ENCODE measurements around the gene ATXN7L3B. TPM values are rescaled to one million over a fixed set of nuclear protein-coding genes. Genes with fewer than 3 reads are reported as not detected.

Gene ATXN7L3B
- total and polyA plus RNA-seq, 2 donors (not counting 3 experiments of a cell fraction or from before 2014, with no cell fraction given) = 18.1 to 25.0 TPM

DNA sequence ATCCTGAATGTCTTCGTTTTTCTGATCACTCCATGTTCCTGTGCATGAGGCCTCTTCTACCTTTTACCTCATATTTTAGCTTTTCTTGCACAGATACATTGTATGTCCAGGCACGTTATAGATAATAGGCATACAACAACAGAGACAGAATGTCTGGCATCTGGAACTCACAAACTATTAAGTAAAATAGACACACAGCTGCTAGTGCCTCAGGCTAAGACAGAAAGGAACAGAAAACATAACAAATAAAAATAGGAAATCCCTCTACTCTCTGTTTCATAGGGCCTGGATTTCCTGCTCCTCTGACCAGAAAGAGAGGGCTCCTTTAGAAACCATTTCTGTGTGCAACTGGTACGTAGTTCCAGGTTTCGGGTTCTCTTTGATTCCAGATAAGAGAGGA, 48.6 kb downstream of the ATXN7L3B start:
- no peak overlapping the region for H3K27ac ChIP-seq (ENCODE audit: insufficient read depth, low read depth, low read length)
- ChIA-PET CTCF (interaction anchor here (0.7 kb wide), 1 partner anchor 1548 kb away, joined by 3 read pairs; no protein-coding TSS in a partner anchor), POLR2A (no interaction called here)
- TF ChIP-seq MAX (IDR thresholded peaks at IDR 0.05; ENCODE audit: insufficient read depth, insufficient read length) (no peak), POLR2AphosphoS5 (IDR thresholded peaks at IDR 0.05; ENCODE audit: insufficient read depth, low read depth, low read length) (no peak)
- H3K9ac ChIP-seq (replicated peaks; ENCODE audit: extremely low read depth, insufficient read depth, low read length) = no peak overlapping the region
- no peaks in the 10 kb centered on the region for H3K79me2 ChIP-seq (ENCODE audit: control insufficient read depth, insufficient read depth, low read length)
- no peaks in the 10 kb centered on the region for H3K9me1 ChIP-seq (replicated peaks; ENCODE audit: control insufficient read depth, extremely low read depth, insufficient read depth, low read length)
- intact Hi-C loops (cut with micrococcal nuclease) (no loop called here), dilution Hi-C loops (cut with MboI; ENCODE audit: extremely low pct_ligation_motif_present, low sequenced_read_pairs) (no loop called here)
- H4K20me1 ChIP-seq (replicated peaks; ENCODE audit: control insufficient read depth, extremely low read depth, insufficient read depth, low read length) = no peaks in the 10 kb centered on the region
- H3K9me3 ChIP-seq (replicated peaks; ENCODE audit: control insufficient read depth, insufficient read depth, low read length) = no peaks in the 10 kb centered on the region
- no peak overlapping the region for H2AFZ ChIP-seq (ENCODE audit: low read depth, low read length)
- no peaks in the 10 kb centered on the region for H3K4me1 ChIP-seq (ENCODE audit: control insufficient read depth, extremely low read depth, insufficient read depth, low read length)
- BruUV-seq (replicated peaks) = no TSS peak
- FAIRE-seq = no peak
- no peaks in the 10 kb centered on the region for H3K36me3 ChIP-seq (ENCODE audit: control insufficient read depth in 2 of 2, extremely low read depth in 1 of 2, insufficient read depth in 2 of 2, low read length in 2 of 2)
- DNase-seq (ENCODE audit: low read depth, low spot score) = no peak
- H3K4me3 ChIP-seq (replicated peaks in 1 of 3; ENCODE audit: insufficient read depth in 1 of 3, low read depth in 1 of 3, low read length in 3 of 3) = no peak overlapping the region
- no peaks in the 10 kb centered on the region for H3K27me3 ChIP-seq (ENCODE audit: control insufficient read depth in 2 of 2, insufficient read depth in 2 of 2, low read length in 2 of 2)
- H3K4me2 ChIP-seq (ENCODE audit: insufficient read depth, low read length) = no peak overlapping the region

All from endothelial cell of umbilical vein (primary cell).